Measurements from ENCODE around the gene PSMA8.
"Not testable (repeated sequence)": the region's sequence is repeated elsewhere in the genome, so short reads cannot be mapped to it uniquely, and the experiment has no call there.

DNA sequence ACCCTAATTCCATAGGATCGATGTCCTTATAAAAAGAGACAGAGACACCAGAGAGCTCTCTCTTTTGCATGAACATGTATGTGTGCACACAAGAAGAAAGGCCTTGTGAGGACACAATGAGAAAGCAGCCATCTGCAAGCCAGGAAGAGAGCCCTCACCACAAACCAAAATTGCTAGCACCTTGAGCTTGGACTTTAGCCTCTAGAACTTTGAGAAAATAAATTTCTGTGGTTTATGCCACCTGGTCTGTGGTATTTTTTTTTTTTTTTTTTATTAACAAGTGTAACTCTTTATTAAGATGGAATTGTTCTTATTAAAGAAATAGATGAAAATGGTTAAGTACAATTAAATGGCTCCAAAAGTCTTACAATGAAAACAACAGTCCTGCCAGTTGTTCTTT, 33.9 kb downstream of the PSMA8 start:
- not testable (repeated sequence) for TF ChIP-seq CTCF (IDR thresholded peaks at IDR 0.05; ENCODE audit: insufficient read depth, low read depth, low read length); EZH2 (IDR thresholded peaks at IDR 0.05; ENCODE audit: insufficient read depth, low read length)
